Measurements from ENCODE around the gene ID4.

DNA sequence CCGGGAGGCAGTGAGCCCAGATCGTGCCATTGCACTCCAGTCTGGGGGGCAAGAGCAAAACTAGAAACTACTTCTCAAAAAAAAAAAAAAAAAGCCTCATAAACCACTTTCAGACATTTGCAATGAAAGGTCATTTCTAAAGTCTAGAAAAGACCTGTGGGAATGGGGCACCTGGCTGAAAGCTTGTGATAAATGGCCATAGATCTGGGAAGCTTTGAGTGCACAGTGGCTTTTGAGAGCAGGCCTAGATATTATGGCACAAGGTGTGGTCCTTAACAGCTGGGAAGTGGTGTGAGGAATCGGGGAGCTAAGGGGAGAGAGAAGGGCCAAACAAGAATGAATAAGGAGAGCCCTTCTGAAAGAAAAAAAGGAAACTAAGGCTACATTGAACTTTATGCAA, 33.2 kb downstream of the ID4 start:
- TF ChIP-seq, protein P1, sequence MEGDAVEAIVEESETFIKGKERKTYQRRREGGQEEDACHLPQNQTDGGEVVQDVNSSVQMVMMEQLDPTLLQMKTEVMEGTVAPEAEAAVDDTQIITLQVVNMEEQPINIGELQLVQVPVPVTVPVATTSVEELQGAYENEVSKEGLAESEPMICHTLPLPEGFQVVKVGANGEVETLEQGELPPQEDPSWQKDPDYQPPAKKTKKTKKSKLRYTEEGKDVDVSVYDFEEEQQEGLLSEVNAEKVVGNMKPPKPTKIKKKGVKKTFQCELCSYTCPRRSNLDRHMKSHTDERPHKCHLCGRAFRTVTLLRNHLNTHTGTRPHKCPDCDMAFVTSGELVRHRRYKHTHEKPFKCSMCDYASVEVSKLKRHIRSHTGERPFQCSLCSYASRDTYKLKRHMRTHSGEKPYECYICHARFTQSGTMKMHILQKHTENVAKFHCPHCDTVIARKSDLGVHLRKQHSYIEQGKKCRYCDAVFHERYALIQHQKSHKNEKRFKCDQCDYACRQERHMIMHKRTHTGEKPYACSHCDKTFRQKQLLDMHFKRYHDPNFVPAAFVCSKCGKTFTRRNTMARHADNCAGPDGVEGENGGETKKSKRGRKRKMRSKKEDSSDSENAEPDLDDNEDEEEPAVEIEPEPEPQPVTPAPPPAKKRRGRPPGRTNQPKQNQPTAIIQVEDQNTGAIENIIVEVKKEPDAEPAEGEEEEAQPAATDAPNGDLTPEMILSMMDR (conservative IDR thresholded peaks at IDR 0.05; ENCODE audit: low read length) = no peak
- TF ChIP-seq EZH2phosphoT487 (IDR thresholded peaks at IDR 0.05; ENCODE audit: borderline replicate concordance) = no peak

Data from Loucy (cell line).